ENCODE data around the gene FOXP2.
"Not testable (repeated sequence)": the region's sequence is repeated elsewhere in the genome, so short reads cannot be mapped to it uniquely, and the experiment has no call there.

FOXP2 gene

DNA sequence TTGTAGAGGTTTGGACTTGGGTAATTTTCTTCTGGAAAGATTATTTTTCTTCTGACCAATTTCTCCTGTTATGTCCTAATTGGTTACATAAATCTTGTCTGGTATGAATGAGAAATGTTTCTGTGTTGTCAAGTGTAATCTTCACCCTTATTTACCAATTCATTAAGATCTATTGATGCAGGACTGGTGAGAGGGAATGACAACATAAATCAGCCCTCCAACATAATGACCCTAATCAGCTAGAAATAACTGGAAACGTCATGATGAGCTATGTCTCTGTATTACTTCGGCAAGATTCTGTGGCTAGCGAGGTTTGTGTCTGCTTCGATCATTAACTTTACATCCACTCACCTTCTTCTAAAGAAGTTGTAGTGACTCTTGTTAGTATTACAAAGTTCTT lies 3.5 kb downstream of the FOXP2 start:
- no peak for DNase-seq
- intact Hi-C loops (cut with DNase I): loop anchor here (10.0 kb wide), 1 partner anchor 333 kb away; no protein-coding TSS in a partner anchor

DNA sequence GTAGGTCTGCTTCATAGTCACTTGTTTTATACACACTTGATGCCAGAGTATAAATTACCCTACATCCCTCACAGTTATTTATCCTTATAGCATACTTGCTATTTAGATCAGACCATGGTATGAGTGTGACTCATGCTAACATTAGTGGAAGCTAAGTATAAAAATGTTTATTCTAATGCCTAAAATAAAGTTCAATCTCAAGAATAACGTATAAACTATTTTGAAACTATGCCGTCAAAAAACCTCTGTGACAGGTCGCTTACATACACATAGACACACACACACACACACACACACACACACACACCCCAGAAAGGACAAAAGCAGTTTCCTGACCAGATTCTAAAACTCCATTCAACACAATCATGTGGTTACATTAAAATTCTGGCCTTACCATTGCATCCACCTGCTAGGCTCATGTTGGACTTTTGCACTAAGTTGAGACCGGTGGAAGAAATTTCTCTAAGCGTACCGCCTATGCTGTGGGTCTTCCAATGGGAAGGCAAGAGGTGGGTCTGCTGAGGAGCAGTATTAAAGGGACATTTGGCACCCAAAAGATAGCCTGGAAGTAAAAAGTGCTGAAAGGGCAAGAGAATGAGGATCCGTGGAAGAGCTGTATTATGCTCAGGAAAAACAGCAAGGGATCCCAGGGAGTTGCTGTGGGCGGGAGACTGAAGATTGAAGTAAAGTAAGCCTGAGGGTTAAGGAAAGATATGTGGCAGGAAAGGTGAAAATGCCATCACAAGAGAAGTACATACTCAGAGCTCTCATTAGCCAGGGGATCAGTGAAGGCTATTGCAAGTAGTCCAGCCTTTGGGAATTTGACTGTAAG lies 5.0 kb downstream of the FOXP2 start:
- intact Hi-C loops (cut with DNase I): loop anchor here (10.0 kb wide), 1 partner anchor 335 kb away; no protein-coding TSS in a partner anchor
- peak in 2 of 42 donors; percentile 7 to 10 for DNase-seq

- no peak for DNase-seq
- intact Hi-C loops (cut with DNase I): no loop called here
These were observed 8.2 kb downstream of the FOXP2 start for GRCh38 chr7:114422507-114423501.

DNA sequence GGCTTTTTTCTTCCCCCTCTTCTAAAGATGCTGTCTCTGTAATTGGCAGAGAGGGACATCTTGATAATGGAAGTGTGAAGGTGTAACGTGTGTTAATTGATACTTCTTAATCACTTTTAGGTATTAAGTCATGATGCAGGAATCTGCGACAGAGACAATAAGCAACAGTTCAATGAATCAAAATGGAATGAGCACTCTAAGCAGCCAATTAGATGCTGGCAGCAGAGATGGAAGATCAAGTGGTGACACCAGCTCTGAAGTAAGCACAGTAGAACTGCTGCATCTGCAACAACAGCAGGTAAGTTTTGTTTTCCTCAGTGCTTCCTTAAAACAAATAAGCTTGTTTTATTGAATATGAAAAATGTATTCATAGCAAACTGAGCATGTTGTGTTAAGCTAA lies 11.8 kb downstream of the FOXP2 start:
- intact Hi-C loops (cut with DNase I): no loop called here
- no peak for DNase-seq

- intact Hi-C loops (cut with DNase I): no loop called here
- peak in 2 of 42 donors; percentile 11 to 36 for DNase-seq
These were observed 12.2 kb downstream of the FOXP2 start for GRCh38 chr7:114426824-114427223.

DNA sequence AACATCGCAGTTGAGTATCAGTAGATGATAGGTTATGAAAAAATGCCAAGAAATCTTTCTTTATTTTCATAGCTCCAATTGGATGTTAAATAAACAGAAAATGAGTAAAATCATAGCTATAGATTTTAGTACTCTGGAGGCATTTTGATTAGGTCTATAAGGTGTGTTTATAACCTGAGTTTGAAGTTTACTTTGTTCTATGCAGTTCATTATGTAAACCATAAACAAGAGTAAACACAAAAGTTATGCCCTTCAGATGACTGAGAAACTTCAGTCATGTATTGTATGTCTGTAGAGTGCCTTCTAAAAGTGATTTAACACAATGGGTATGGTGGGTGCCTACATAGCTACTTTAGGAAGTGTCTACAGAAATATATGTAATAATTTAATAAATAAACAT lies 13.6 kb downstream of the FOXP2 start:
- no peak for DNase-seq
- intact Hi-C loops (cut with DNase I): no loop called here

DNA sequence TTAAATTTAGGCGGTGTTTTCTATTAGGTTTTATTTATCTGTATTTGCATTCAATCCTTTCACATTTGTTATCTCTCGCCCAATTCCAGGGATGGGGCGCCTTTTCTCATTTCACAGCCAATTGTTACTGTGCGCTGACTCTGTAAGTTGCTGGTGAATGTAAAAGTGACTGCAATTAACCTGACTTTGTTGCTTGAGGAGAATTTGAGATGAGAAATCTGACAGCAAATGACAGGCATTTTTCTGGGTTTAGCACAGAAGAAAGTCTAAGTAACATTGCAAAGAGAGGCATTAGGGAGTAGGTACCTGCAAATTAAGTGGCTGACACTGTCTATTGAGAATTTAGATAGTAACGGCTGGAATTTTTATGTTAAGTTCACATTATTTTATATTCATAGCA lies 16.6 kb downstream of the FOXP2 start:
- peak in 5 of 42 donors; percentile 7 to 41 (median 12) for DNase-seq
- intact Hi-C loops (cut with DNase I): no loop called here

DNA sequence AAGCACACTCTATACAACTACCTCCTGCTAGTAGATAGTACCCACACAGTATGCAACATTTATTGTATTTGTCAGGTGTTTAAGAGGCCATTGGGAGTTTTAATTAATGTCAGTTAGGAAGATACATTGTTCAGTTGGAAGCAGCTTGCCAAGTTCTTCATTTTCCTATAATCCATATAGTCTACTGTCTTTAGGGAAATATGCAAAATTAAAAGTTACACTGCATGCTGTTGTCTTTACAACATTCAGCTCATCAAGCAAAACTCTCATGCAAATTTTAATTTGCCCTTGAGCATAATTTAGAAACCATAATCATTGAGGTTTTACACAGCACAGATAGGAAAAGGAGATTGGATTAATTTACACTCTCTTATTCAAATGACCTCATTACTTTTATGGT lies 17.4 kb downstream of the FOXP2 start:
- DNase-seq: no peak

GRCh38 chr7:114432703-114433102 lies 18.1 kb downstream of the FOXP2 start:
- no peak for DNase-seq

More for the DNA sequence above, 17.4 kb downstream of the FOXP2 start:
- intact Hi-C loops (cut with DNase I): no loop called here

DNA sequence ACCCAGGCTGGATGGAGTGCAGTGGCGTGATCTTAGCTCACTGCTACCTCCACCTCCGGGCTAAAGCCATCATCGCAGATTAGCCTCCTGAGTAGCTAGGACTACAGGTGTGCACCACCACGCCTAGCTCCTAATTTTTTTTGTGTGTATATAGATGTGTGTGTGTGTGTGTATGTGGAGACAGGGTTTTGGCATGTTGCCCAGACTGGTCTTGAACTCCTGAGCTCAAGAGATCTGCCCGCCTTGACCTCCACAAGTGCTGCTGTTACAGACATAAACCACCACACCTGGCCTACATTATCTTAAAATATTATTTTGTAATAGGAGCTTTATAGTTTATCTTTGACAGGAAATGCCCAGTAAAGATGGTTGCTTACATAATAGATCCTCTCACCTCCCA lies 25.0 kb downstream of the FOXP2 start:
- intact Hi-C loops (cut with DNase I): no loop called here

More at GRCh38 chr7:114432703-114433102, 18.1 kb downstream of the FOXP2 start:
- intact Hi-C loops (cut with DNase I): no loop called here

DNA sequence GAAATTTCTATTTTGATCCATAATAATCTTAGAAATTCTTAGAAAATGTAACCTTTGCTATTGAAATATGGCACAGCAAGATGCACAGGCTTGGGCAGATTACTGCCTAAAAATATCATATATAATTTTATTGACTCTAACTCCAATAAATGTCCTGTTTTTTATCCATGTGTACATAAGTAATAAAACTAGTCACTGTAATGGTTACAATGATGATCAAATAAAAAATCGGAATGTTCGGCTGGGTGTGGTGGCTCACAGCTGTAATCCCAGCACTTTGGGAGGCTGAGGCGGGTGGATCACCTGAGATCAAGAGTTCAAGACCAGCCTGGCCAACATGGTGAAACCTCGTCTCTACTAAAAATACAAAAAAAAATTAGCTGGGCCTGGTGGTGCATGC lies 26.3 kb downstream of the FOXP2 start:
- not testable (repeated sequence) for DNase-seq

More for the DNA sequence above, 25.0 kb downstream of the FOXP2 start:
- DNase-seq: peak in 1 of 42 donors; percentile 34

GRCh38 chr7:114444196-114444595 lies 29.6 kb downstream of the FOXP2 start:
- DNase-seq: no peak
- intact Hi-C loops (cut with DNase I): no loop called here

More for the DNA sequence above, 26.3 kb downstream of the FOXP2 start:
- intact Hi-C loops (cut with DNase I): not testable (repeated sequence)

- intact Hi-C loops (cut with DNase I): no loop called here
- DNase-seq: no peak
These were observed 35.8 kb downstream of the FOXP2 start for GRCh38 chr7:114450431-114450830.

GRCh38 chr7:114459574-114459973 lies 45.0 kb downstream of the FOXP2 start:
- no peak for DNase-seq
- intact Hi-C loops (cut with DNase I): no loop called here

GRCh38 chr7:114460021-114460420 lies 45.4 kb downstream of the FOXP2 start:
- no peak for DNase-seq
- intact Hi-C loops (cut with DNase I): no loop called here

- intact Hi-C loops (cut with DNase I): no loop called here
- no peak for DNase-seq
These were observed 52.3 kb downstream of the FOXP2 start for GRCh38 chr7:114466917-114467316.

DNA sequence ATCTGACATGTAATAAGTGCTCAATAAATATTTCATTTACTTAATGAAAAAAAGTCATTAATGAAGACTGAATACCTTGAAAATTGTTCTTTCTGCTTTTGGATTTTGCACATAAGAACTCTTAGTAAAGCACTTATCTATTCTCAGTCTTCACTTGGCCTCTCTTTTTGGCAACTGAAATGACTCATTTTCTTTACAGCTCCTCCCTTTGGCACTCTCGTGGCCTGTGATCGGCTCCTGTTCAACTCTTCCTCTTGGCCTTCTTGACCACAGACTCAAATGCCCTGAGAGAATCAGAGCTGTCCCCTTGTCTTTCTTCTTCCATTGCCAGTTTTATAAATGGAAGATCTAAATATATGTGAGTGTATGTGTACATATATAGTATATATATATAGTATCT lies 54.2 kb downstream of the FOXP2 start:
- intact Hi-C loops (cut with DNase I): no loop called here
- DNase-seq: no peak

DNA sequence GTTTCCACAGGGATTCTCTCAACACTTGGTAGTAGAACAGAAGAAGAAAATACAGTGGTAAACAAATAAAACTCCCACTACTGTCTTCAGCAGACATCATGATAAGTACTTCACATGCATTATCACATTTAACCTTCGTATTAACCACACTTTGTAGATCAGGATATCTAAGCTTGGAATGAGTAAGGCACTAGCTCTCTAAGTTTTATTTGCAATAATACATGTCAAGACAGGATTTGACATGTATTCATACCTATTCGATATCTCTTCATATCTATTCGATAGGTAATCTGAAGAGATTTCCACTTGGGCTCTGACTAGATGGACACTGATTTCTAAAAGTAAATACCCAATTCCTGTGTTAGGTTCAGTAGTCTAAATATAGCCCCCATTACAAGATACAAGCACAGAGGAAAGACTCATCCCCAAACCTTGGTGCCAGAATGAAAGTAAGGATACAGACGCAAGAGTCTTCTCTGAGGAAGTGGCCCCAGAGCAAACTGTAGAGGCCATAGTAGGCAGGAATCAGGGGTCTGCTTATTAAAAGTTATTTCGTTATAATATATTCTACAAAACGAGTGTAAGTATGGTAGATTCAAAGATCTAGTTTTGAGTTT lies 58.4 kb downstream of the FOXP2 start:
- intact Hi-C loops (cut with DNase I): no loop called here
- no peak for DNase-seq

GRCh38 chr7:114478384-114478783 lies 63.8 kb downstream of the FOXP2 start:
- intact Hi-C loops (cut with DNase I): no loop called here
- no peak for DNase-seq
